AG09319 (cell line): ENCODE measurements around the gene MRTFA.
"Not testable (repeated sequence)": the region's sequence is repeated elsewhere in the genome, so short reads cannot be mapped to it uniquely, and the experiment has no call there.

Experiments used
- DNase-seq: peaks from one replicate; pipeline ENCODE4 v3.0.0-alpha.2; 2010; ENCODE audit warnings: low read depth; ENCODE audit errors: extremely low read depth
- CTCF ChIP-seq: IDR thresholded peaks from 2 replicates; pipeline ENCODE4 v1.5.1; 2011; ENCODE audit warnings: low read depth, mild to moderate bottlenecking, inconsistent platforms, low read length, moderate library complexity

Gene MRTFA

GRCh38 chr22:40626851-40627250 lies 9.7 kb downstream of the MRTFA start:
- DNase-seq: no peak
- no peak for TF ChIP-seq CTCF

- DNase-seq: not testable (repeated sequence)
These were observed 10.7 kb downstream of the MRTFA start for GRCh38 chr22:40625794-40626193.

GRCh38 chr22:40625281-40625680 lies 11.2 kb downstream of the MRTFA start:
- DNase-seq: not testable (repeated sequence)

- DNase-seq: no peak
These were observed 11.7 kb downstream of the MRTFA start for GRCh38 chr22:40624770-40625169.

GRCh38 chr22:40621309-40622151 lies 15.0 kb downstream of the MRTFA start:
- TF ChIP-seq CTCF: no peak
- no peak for DNase-seq

More at GRCh38 chr22:40624770-40625169, 11.7 kb downstream of the MRTFA start:
- TF ChIP-seq CTCF: no peak

- no peak for TF ChIP-seq CTCF
- DNase-seq: no peak
These were observed 16.0 kb downstream of the MRTFA start for GRCh38 chr22:40620464-40621046.

GRCh38 chr22:40618400-40618799 lies 18.1 kb downstream of the MRTFA start:
- TF ChIP-seq CTCF: no peak
- no peak for DNase-seq

- DNase-seq: no peak
- no peak for TF ChIP-seq CTCF
These were observed 19.9 kb downstream of the MRTFA start for GRCh38 chr22:40616578-40616977.
